Neural progenitor cell (in vitro differentiated cells): ENCODE measurements around the gene NADSYN1. TPM values are rescaled to one million over a fixed set of nuclear protein-coding genes. Genes with fewer than 3 reads are reported as not detected.

Source experiments
- DNase-seq: peaks from one replicate; pipeline ENCODE4 v3.0.0-alpha.2; 2016; ENCODE audit warnings: low spot score
- H2AFZ ChIP-seq: fragments of 200-600 bp; sonication (generic); replicated peaks from 2 replicates; pipeline ENCODE4 v1.6.1; 2016; ENCODE audit warnings: antibody characterized with exemption
- H3F3A ChIP-seq: fragments of 200-600 bp; sonication (generic); 2 replicates; pipeline ENCODE4 v1.6.1; 2016; ENCODE audit warnings: antibody characterized with exemption, low read depth
- H3K27ac ChIP-seq: fragments of 200-600 bp; sonication (generic); 2 replicates; pipeline ENCODE4 v1.5.1; 2016; ENCODE audit warnings: mild to moderate bottlenecking
- H3K27me3 ChIP-seq: fragments of 200-600 bp; sonication (generic); 2 replicates; pipeline ENCODE4 v1.6.1; 2016; ENCODE audit warnings: mild to moderate bottlenecking, moderate library complexity
- H3K36me3 ChIP-seq: fragments of 200-600 bp; sonication (generic); 2 replicates; pipeline ENCODE4 v1.5.1; 2016
- H3K4me1 ChIP-seq: fragments of 200-600 bp; sonication (generic); 2 replicates; pipeline ENCODE4 v1.6.1; 2016; ENCODE audit warnings: mixed run types
- H3K4me2 ChIP-seq: fragments of 200-600 bp; sonication (generic); 2 replicates; pipeline ENCODE4 v1.6.1; 2016
- H3K4me3 ChIP-seq: fragments of 200-600 bp; sonication (generic); 2 replicates; pipeline ENCODE4 v1.5.1; 2016
- H3K79me2 ChIP-seq: fragments of 200-600 bp; sonication (generic); 2 replicates; pipeline ENCODE4 v1.6.1; 2016; ENCODE audit warnings: low read depth
- H3K9ac ChIP-seq: fragments of 200-600 bp; sonication (generic); 2 replicates; pipeline ENCODE4 v1.6.1; 2016
- H3K9me3 ChIP-seq: fragments of 200-600 bp; sonication (generic); 2 replicates; pipeline ENCODE4 v1.5.1; 2016; ENCODE audit warnings: low read depth
- H4K20me1 ChIP-seq: fragments of 200-600 bp; sonication (generic); 2 replicates; pipeline ENCODE4 v1.6.1; 2016; ENCODE audit warnings: low read depth
- H3K27ac Mint-ChIP-seq: 3 replicates; pipeline ENCODE4 v1.8.0; 2021; ENCODE audit warnings: mixed read lengths
- H3K27me3 Mint-ChIP-seq: 2 replicates; pipeline ENCODE4 v1.8.0; 2022; ENCODE audit warnings: low read depth, mild to moderate bottlenecking, inconsistent platforms, moderate library complexity, mixed read lengths; ENCODE audit not compliant: insufficient read depth
- H3K36me3 Mint-ChIP-seq: 3 replicates; pipeline ENCODE4 v1.8.0; 2021; ENCODE audit warnings: mixed read lengths
- H3K4me1 Mint-ChIP-seq: 3 replicates; pipeline ENCODE4 v1.8.0; 2021; ENCODE audit warnings: mixed read lengths
- H3K4me3 Mint-ChIP-seq: 3 replicates; pipeline ENCODE4 v1.8.0; 2021; ENCODE audit warnings: mild to moderate bottlenecking, moderate library complexity, mixed read lengths
- H3K9me3 Mint-ChIP-seq: 3 replicates; pipeline ENCODE4 v1.8.0; 2020; ENCODE audit warnings: mixed read lengths
- CTCF ChIP-seq: fragments of 200-600 bp; sonication (generic); IDR thresholded peaks from 2 replicates; pipeline ENCODE4 v1.5.1; 2017; ENCODE audit warnings: antibody characterized with exemption, mild to moderate bottlenecking
- EZH2 ChIP-seq: fragments of 200-600 bp; sonication (generic); IDR thresholded peaks from 2 replicates; pipeline ENCODE4 v1.6.1; 2017; ENCODE audit warnings: antibody characterized with exemption, mild to moderate bottlenecking, moderate library complexity
- EZH2phosphoT487 ChIP-seq: fragments of 200-600 bp; sonication (generic); IDR thresholded peaks from 2 replicates; pipeline ENCODE4 v1.6.1; 2017; ENCODE audit warnings: antibody characterized with exemption
- total RNA-seq: library from RNA; depleted of rRNA; stranded (reverse); fragments of >200 nt; gene quantifications from 2 replicates; pipeline ENCODE4 v1.2.3, GENCODE V29; 2015; ENCODE audit warnings: low replicate concordance

Gene NADSYN1
- total RNA-seq, 1 donor from 2014 or later = 25.0 TPM

GRCh38 chr11:71451596-71452198 is 1.3 kb upstream of the NADSYN1 start:
- peaks cover 40% of the 10 kb centered on the region for H3F3A ChIP-seq
- no peaks in the 10 kb centered on the region for H3K9me3 ChIP-seq
- peaks cover 35% of the 10 kb centered on the region for H4K20me1 ChIP-seq
- H3K27me3 ChIP-seq = peaks cover 8% of the 10 kb centered on the region
- no peak overlapping the region for H3K27ac ChIP-seq
- TF ChIP-seq EZH2 (no peak), EZH2phosphoT487 (no peak), CTCF (no peak)
- no peaks in the 10 kb centered on the region for H3K36me3 ChIP-seq
- peak overlapping the region; percentile 89 for H3K4me3 ChIP-seq
- peaks cover 8% of the 10 kb centered on the region for H3K36me3 Mint-ChIP-seq
- no peak overlapping the region for H3K27ac Mint-ChIP-seq
- peaks cover 43% of the 10 kb centered on the region for H3K4me1 Mint-ChIP-seq
- peaks cover 4% of the 10 kb centered on the region for H3K9me3 Mint-ChIP-seq
- H3K27me3 Mint-ChIP-seq = peaks cover 3% of the 10 kb centered on the region
- peak overlapping the region; percentile 84 for H3K4me2 ChIP-seq
- H3K4me1 ChIP-seq = peaks cover 24% of the 10 kb centered on the region
- peak overlapping the region; percentile 88 for H3K4me3 Mint-ChIP-seq
- H3K79me2 ChIP-seq = peaks cover 38% of the 10 kb centered on the region
- no peak overlapping the region for H3K9ac ChIP-seq
- no peak overlapping the region for H2AFZ ChIP-seq
- DNase-seq = peak; percentile 44

- H3K27me3 Mint-ChIP-seq = peaks cover 3% of the 10 kb centered on the region
- H3F3A ChIP-seq = peaks cover 33% of the 10 kb centered on the region
- peaks cover 8% of the 10 kb centered on the region for H3K27me3 ChIP-seq
- peaks cover 31% of the 10 kb centered on the region for H3K79me2 ChIP-seq
- peak overlapping the region; percentile 75 for H2AFZ ChIP-seq
- no peaks in the 10 kb centered on the region for H3K9me3 ChIP-seq
- H3K27ac ChIP-seq = no peak overlapping the region
- H3K36me3 Mint-ChIP-seq = peaks cover 3% of the 10 kb centered on the region
- H3K9me3 Mint-ChIP-seq = no peaks in the 10 kb centered on the region
- H3K4me1 ChIP-seq = peaks cover 16% of the 10 kb centered on the region
- no peak overlapping the region for H3K9ac ChIP-seq
- no peaks in the 10 kb centered on the region for H3K36me3 ChIP-seq
- H3K27ac Mint-ChIP-seq = no peak overlapping the region
- H4K20me1 ChIP-seq = peaks cover 28% of the 10 kb centered on the region
- peaks cover 36% of the 10 kb centered on the region for H3K4me1 Mint-ChIP-seq
- H3K4me3 ChIP-seq = peak overlapping the region; percentile 89
- peak overlapping the region; percentile 84 for H3K4me2 ChIP-seq
- DNase-seq = peak; percentile 67
- TF ChIP-seq EZH2phosphoT487 (no peak), EZH2 (no peak), CTCF (no peak)
- H3K4me3 Mint-ChIP-seq = peak overlapping the region; percentile 88
These were observed 585 bp upstream of the NADSYN1 start for GRCh38 chr11:71452199-71453036.

- peaks cover 15% of the 10 kb centered on the region for H3K4me1 ChIP-seq
- H3K9me3 Mint-ChIP-seq = no peaks in the 10 kb centered on the region
- TF ChIP-seq CTCF = no peak
- no peak overlapping the region for H2AFZ ChIP-seq
- peaks cover 8% of the 10 kb centered on the region for H3K27me3 ChIP-seq
- H3K4me3 ChIP-seq = peak overlapping the region; percentile 89
- peaks cover 26% of the 10 kb centered on the region for H4K20me1 ChIP-seq
- no peak for DNase-seq
- H3F3A ChIP-seq = peaks cover 29% of the 10 kb centered on the region
- no peak overlapping the region for H3K27ac Mint-ChIP-seq
- no peaks in the 10 kb centered on the region for H3K9me3 ChIP-seq
- no peak overlapping the region for H3K9ac ChIP-seq
- peaks cover 24% of the 10 kb centered on the region for H3K79me2 ChIP-seq
- peaks cover 3% of the 10 kb centered on the region for H3K27me3 Mint-ChIP-seq
- no peak overlapping the region for H3K27ac ChIP-seq
- H3K36me3 ChIP-seq = no peaks in the 10 kb centered on the region
- H3K4me2 ChIP-seq = peak overlapping the region; percentile 84
- H3K4me1 Mint-ChIP-seq = peaks cover 32% of the 10 kb centered on the region
- peaks cover 3% of the 10 kb centered on the region for H3K36me3 Mint-ChIP-seq
- peak overlapping the region; percentile 88 for H3K4me3 Mint-ChIP-seq
These were observed 908 bp downstream of the NADSYN1 start for GRCh38 chr11:71453918-71454304.
